ENCODE results near the gene MED7. TPM values are rescaled to one million over a fixed set of nuclear protein-coding genes. Genes with fewer than 3 reads are reported as not detected.
"Not testable (repeated sequence)": the region's sequence is repeated elsewhere in the genome, so short reads cannot be mapped to it uniquely, and the experiment has no call there.

The MED7 gene
- total and polyA plus RNA-seq, 2 donors (not counting 1 experiment from before 2014, with no cell fraction given): 5.8 to 21.4 TPM

GRCh38 chr5:157187046-157187754 is 44.5 kb upstream of the MED7 start:
- ATAC-seq (ENCODE audit: low read depth) (no peak), DNase-seq (no peak)
- Histone ChIP-seq H3K9me3 (ENCODE audit: control extremely low read depth in 1 of 3, control insufficient read depth in 2 of 3, insufficient read depth in 1 of 3, low read length in 2 of 3) (peaks cover 0 to 2% (median 0%) of the 10 kb centered on the region in 3 donors), H3K4me2 (replicated peaks; ENCODE audit: low read depth, low read length, poor library complexity, severe bottlenecking) (no peak overlapping the region), H3K27me3 (replicated peaks in 1 of 4; ENCODE audit: control extremely low read depth in 1 of 4, control insufficient read depth in 3 of 4, insufficient read depth in 4 of 4, low read length in 3 of 4) (no peaks in the 10 kb centered on the region), H2AFZ (ENCODE audit: insufficient read depth, low read depth, low read length, poor library complexity, severe bottlenecking) (no peak overlapping the region), H3K4me3 (ENCODE audit: control extremely low read depth in 1 of 5, extremely low read depth in 1 of 5, insufficient read depth in 1 of 5, low read depth in 2 of 5, low read length in 4 of 5) (no peak overlapping the region), H3K36me3 (replicated peaks in 1 of 2; ENCODE audit: control extremely low read depth in 1 of 2, control insufficient read depth in 1 of 2, extremely low read depth in 1 of 2, insufficient read depth in 2 of 2, low read length in 1 of 2) (no peaks in the 10 kb centered on the region), H3K4me1 (ENCODE audit: control insufficient read depth in 2 of 2, insufficient read depth in 2 of 2, low read length in 2 of 2) (no peaks in the 10 kb centered on the region), H4K20me1 (ENCODE audit: control insufficient read depth, insufficient read depth, low read length, poor library complexity, severe bottlenecking) (no peaks in the 10 kb centered on the region), H3K79me2 (ENCODE audit: control insufficient read depth, insufficient read depth, low read length) (no peaks in the 10 kb centered on the region), H3K9ac (ENCODE audit: low read length) (no peak overlapping the region), H3K27ac (ENCODE audit: low read length in 2 of 2) (no peak overlapping the region)
- Mint-ChIP-seq H3K4me3 (no peak overlapping the region), H3K4me1 (no peaks in the 10 kb centered on the region), H3K27me3 (no peaks in the 10 kb centered on the region), H3K27ac (no peak overlapping the region), H3K9me3 (ENCODE audit: insufficient read depth) (no peaks in the 10 kb centered on the region)
- intact Hi-C loops (cut with micrococcal nuclease): no loop called here
- 89% methylated on average over 2 of the region's 5 CpGs for WGBS (ENCODE audit: insufficient coverage)
- ChIA-PET CTCF (no interaction called here), POLR2A (no interaction called here)
- TF ChIP-seq CTCF (IDR thresholded peaks at IDR 0.05) (no peak), EZH2 (IDR thresholded peaks at IDR 0.05; ENCODE audit: borderline replicate concordance, insufficient read depth, low read depth, low read length, poor library complexity, severe bottlenecking) (no peak)

DNA sequence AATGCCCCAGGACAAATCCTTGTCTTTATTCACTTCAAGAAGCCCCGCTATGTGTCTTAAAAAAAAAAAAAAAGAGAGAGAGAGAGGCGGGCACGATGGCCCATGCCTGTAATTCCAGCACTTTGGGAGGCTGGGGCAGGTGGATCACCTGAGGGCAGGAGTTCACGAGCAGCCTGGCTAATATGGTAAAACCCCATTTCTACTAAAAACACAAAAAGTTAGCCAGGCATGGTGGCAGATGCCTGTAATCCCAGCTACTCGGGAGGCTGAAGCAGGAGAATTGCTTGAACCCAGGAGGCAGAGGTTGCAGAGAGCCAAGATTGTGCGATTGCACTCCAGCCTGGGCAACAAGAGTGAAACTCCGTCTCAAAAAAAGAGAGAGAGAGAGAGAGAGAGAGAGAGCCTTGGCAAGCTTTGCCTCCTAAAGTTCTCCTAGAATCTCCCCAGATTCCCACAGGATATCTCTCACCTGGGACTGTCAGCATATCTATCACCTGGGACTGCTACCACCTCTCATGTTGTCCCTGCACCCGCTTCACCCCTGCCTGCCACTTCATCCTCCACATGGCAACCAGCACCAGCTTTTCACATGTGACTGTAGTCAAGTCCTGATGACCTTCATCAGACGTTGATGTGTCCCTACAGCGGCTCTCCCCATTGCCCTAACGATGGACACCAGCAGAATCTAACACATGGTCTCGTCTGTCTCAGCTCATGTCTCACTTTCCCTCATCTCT is 43.8 kb upstream of the MED7 start:
- CTCF ChIA-PET: no interaction called here
- H3K9me3 Mint-ChIP-seq (ENCODE audit: insufficient read depth): no peaks in the 10 kb centered on the region
- Histone ChIP-seq H3K27me3 (replicated peaks in 1 of 4; ENCODE audit: control extremely low read depth in 1 of 4, control insufficient read depth in 3 of 4, insufficient read depth in 4 of 4, low read length in 3 of 4) (no peaks in the 10 kb centered on the region), H3K36me3 (replicated peaks in 1 of 2; ENCODE audit: control extremely low read depth in 1 of 2, control insufficient read depth in 1 of 2, extremely low read depth in 1 of 2, insufficient read depth in 2 of 2, low read length in 1 of 2) (no peaks in the 10 kb centered on the region), H3K9me3 (ENCODE audit: control extremely low read depth in 1 of 3, control insufficient read depth in 2 of 3, insufficient read depth in 1 of 3, low read length in 2 of 3) (no peaks in the 10 kb centered on the region), H3K4me2 (replicated peaks; ENCODE audit: low read depth, low read length, poor library complexity, severe bottlenecking) (no peak overlapping the region), H3K4me3 (ENCODE audit: control extremely low read depth in 1 of 5, extremely low read depth in 1 of 5, insufficient read depth in 1 of 5, low read depth in 2 of 5, low read length in 4 of 5) (no peak overlapping the region), H2AFZ (ENCODE audit: insufficient read depth, low read depth, low read length, poor library complexity, severe bottlenecking) (no peak overlapping the region), H3K9ac (ENCODE audit: low read length) (no peak overlapping the region), H3K27ac (ENCODE audit: low read length in 2 of 2) (no peak overlapping the region), H3K79me2 (ENCODE audit: control insufficient read depth, insufficient read depth, low read length) (no peaks in the 10 kb centered on the region), H3K4me1 (ENCODE audit: control insufficient read depth in 2 of 2, insufficient read depth in 2 of 2, low read length in 2 of 2) (no peaks in the 10 kb centered on the region), H4K20me1 (ENCODE audit: control insufficient read depth, insufficient read depth, low read length, poor library complexity, severe bottlenecking) (no peaks in the 10 kb centered on the region)
- TF ChIP-seq EZH2 (IDR thresholded peaks at IDR 0.05; ENCODE audit: borderline replicate concordance, insufficient read depth, low read depth, low read length, poor library complexity, severe bottlenecking): no peak
- no peak for TF ChIP-seq CTCF (IDR thresholded peaks at IDR 0.05)
- no peak overlapping the region for H3K4me3 Mint-ChIP-seq
- no peak overlapping the region for H3K27ac Mint-ChIP-seq
- no peak for DNase-seq
- WGBS (ENCODE audit: insufficient coverage): 97% methylated on average over 7 of the region's 12 CpGs
- intact Hi-C loops (cut with micrococcal nuclease): no loop called here
- ATAC-seq (ENCODE audit: low read depth): no peak
- no peaks in the 10 kb centered on the region for H3K4me1 Mint-ChIP-seq
- POLR2A ChIA-PET: no interaction called here
- no peaks in the 10 kb centered on the region for H3K27me3 Mint-ChIP-seq

- not testable (repeated sequence) for H3K27ac ChIP-seq (ENCODE audit: low read length in 2 of 2); H3K4me1 Mint-ChIP-seq; H3K36me3 ChIP-seq (replicated peaks in 1 of 2; ENCODE audit: control extremely low read depth in 1 of 2, control insufficient read depth in 1 of 2, extremely low read depth in 1 of 2, insufficient read depth in 2 of 2, low read length in 1 of 2)
These were observed 42.5 kb upstream of the MED7 start for GRCh38 chr5:157185122-157185521.

More at GRCh38 chr5:157185122-157185521, 42.5 kb upstream of the MED7 start:
- ATAC-seq (ENCODE audit: low read depth); H3K4me3 Mint-ChIP-seq; H3K9ac ChIP-seq (ENCODE audit: low read length); H3K4me1 ChIP-seq (ENCODE audit: control insufficient read depth in 2 of 2, insufficient read depth in 2 of 2, low read length in 2 of 2); POLR2A ChIA-PET; DNase-seq; H3K9me3 Mint-ChIP-seq (ENCODE audit: insufficient read depth); H3K4me2 ChIP-seq (replicated peaks; ENCODE audit: low read depth, low read length, poor library complexity, severe bottlenecking); H3K27me3 Mint-ChIP-seq; H3K27ac Mint-ChIP-seq; H3K4me3 ChIP-seq (ENCODE audit: control extremely low read depth in 1 of 5, extremely low read depth in 1 of 5, insufficient read depth in 1 of 5, low read depth in 2 of 5, low read length in 4 of 5); H2AFZ ChIP-seq (ENCODE audit: insufficient read depth, low read depth, low read length, poor library complexity, severe bottlenecking); H4K20me1 ChIP-seq (ENCODE audit: control insufficient read depth, insufficient read depth, low read length, poor library complexity, severe bottlenecking); H3K79me2 ChIP-seq (ENCODE audit: control insufficient read depth, insufficient read depth, low read length); H3K9me3 ChIP-seq (ENCODE audit: control extremely low read depth in 1 of 3, control insufficient read depth in 2 of 3, insufficient read depth in 1 of 3, low read length in 2 of 3); intact Hi-C loops (cut with micrococcal nuclease); H3K27me3 ChIP-seq (replicated peaks in 1 of 4; ENCODE audit: control extremely low read depth in 1 of 4, control insufficient read depth in 3 of 4, insufficient read depth in 4 of 4, low read length in 3 of 4): not testable (repeated sequence)
- 94% methylated on average over 6 of the region's 6 CpGs for WGBS (ENCODE audit: insufficient coverage)
- CTCF ChIA-PET: interaction anchor here (1.3 kb wide), 1 partner anchor 22 kb away, joined by 3 read pairs; no protein-coding TSS in a partner anchor
